ENCODE measurements around the gene PKDCC. TPM values are rescaled to one million over a fixed set of nuclear protein-coding genes. Genes with fewer than 3 reads are reported as not detected.

PKDCC gene
- polyA plus RNA-seq, 2 donors, result 3.7 to 6.2 TPM

GRCh38 chr2:42053791-42054701 lies 6.2 kb downstream of the PKDCC start:
- peak overlapping the region; percentile 40 to 82 for H3K27ac ChIP-seq (ENCODE audit: low read depth in 2 of 2, low read length in 1 of 2)
- no peaks in the 10 kb centered on the region for H3K36me3 ChIP-seq (ENCODE audit: control insufficient read depth in 2 of 2, insufficient read depth in 2 of 2, low read length in 1 of 2)
- H3K4me3 ChIP-seq (ENCODE audit: low read depth in 1 of 2, low read length in 2 of 2), result no peak overlapping the region
- WGBS, 2 donors, result 70 to 78% methylated on average over 24 of the region's 24 CpGs
- H3K27me3 ChIP-seq (ENCODE audit: control insufficient read depth in 1 of 2, insufficient read depth in 2 of 2, low read length in 2 of 2), result no peaks in the 10 kb centered on the region
- no peaks in the 10 kb centered on the region for H3K9me3 ChIP-seq (ENCODE audit: control insufficient read depth in 2 of 2, insufficient read depth in 1 of 2, low read depth in 1 of 2, low read length in 1 of 2)
- peaks cover 0 to 5% of the 10 kb centered on the region in 2 donors for H3K4me1 ChIP-seq (ENCODE audit: control insufficient read depth in 2 of 2, insufficient read depth in 2 of 2, low read length in 1 of 2)

DNA sequence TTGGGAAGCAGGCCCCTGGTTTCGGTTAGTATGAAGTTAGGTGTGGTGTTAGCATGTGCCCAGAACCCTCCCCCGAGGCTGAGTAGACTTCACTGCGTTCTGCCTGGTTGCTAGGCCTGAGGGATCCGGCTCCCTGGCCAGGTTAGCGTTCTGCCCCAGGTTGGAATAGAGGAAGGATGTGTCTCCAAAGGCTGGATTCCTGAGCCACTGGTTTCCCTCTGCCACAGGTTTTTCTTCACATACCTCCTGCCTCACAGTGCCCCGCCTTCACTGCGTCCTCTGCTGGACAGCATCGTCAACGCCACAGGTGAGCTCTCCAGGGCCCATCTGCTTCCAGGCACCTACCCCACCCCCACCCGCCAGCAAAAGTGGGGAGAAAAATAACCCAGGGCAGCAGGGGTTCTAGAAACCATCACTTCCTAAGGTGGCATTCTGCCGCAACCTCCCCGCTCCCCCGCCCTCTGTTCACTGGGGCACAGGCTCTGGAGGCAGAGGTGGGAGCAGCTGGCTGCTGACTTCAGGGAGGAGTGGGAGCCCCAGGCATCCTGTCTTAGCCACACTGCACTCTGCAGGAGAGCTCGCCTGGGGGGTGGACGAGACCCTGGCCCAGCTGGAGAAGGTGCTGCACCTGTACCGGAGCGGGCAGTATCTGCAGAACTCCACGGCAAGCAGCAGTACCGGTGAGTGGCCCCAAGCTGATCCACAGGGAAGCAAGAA lies 7.1 kb downstream of the PKDCC start:
- no peak overlapping the region for H3K4me3 ChIP-seq (ENCODE audit: low read depth in 1 of 2, low read length in 2 of 2)
- peaks cover 0 to 5% of the 10 kb centered on the region in 2 donors for H3K4me1 ChIP-seq (ENCODE audit: control insufficient read depth in 2 of 2, insufficient read depth in 2 of 2, low read length in 1 of 2)
- no peaks in the 10 kb centered on the region for H3K27me3 ChIP-seq (ENCODE audit: control insufficient read depth in 1 of 2, insufficient read depth in 2 of 2, low read length in 2 of 2)
- 82 to 83% methylated on average over 19 of the region's 19 CpGs for WGBS, 2 donors
- no peaks in the 10 kb centered on the region for H3K9me3 ChIP-seq (ENCODE audit: control insufficient read depth in 2 of 2, insufficient read depth in 1 of 2, low read depth in 1 of 2, low read length in 1 of 2)
- no peaks in the 10 kb centered on the region for H3K36me3 ChIP-seq (ENCODE audit: control insufficient read depth in 2 of 2, insufficient read depth in 2 of 2, low read length in 1 of 2)
- peak overlapping the region in 1 of 2 donors; percentile 50 for H3K27ac ChIP-seq (ENCODE audit: low read depth in 2 of 2, low read length in 1 of 2)

GRCh38 chr2:42055573-42056514 lies 8.0 kb downstream of the PKDCC start:
- H3K27ac ChIP-seq (ENCODE audit: low read depth in 2 of 2, low read length in 1 of 2), result no peak overlapping the region
- no peaks in the 10 kb centered on the region for H3K27me3 ChIP-seq (ENCODE audit: control insufficient read depth in 1 of 2, insufficient read depth in 2 of 2, low read length in 2 of 2)
- no peak overlapping the region for H3K4me3 ChIP-seq (ENCODE audit: low read depth in 1 of 2, low read length in 2 of 2)
- 66 to 68% methylated on average over 4 of the region's 4 CpGs for WGBS, 2 donors
- peaks cover 0 to 5% of the 10 kb centered on the region in 2 donors for H3K4me1 ChIP-seq (ENCODE audit: control insufficient read depth in 2 of 2, insufficient read depth in 2 of 2, low read length in 1 of 2)
- no peaks in the 10 kb centered on the region for H3K36me3 ChIP-seq (ENCODE audit: control insufficient read depth in 2 of 2, insufficient read depth in 2 of 2, low read length in 1 of 2)
- H3K9me3 ChIP-seq (ENCODE audit: control insufficient read depth in 2 of 2, insufficient read depth in 1 of 2, low read depth in 1 of 2, low read length in 1 of 2), result no peaks in the 10 kb centered on the region

DNA sequence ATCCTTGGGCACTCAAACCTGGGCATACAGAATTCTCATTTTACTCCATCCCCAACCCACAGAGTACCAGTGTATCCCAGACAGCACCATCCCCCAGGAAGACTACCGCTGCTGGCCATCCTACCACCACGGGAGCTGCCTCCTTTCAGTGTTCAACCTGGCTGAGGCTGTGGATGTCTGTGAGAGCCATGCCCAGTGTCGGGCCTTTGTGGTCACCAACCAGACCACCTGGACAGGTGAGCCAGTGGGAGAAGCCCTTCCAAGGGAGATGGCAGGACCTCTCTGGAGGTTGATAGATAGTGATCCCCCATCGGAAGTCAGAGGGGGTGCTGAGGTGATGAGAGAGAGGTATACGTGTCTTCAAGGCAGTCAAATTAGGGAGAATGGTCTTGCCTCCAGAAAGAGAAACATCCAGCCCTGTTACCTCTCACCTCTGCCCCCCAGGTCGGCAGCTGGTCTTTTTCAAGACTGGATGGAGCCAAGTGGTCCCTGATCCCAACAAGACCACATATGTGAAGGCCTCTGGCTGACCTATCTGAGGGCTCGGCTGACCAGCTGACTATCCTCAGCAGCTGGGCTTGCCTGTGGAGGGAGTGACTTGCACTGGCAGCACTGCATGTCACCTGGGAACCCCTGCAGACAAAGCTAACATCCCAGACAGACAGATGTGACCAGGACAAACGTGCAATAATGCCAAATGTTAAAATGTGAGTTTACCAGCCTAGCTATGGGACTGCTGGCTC lies 9.5 kb downstream of the PKDCC start:
- H3K27ac ChIP-seq (ENCODE audit: low read depth in 2 of 2, low read length in 1 of 2), result no peak overlapping the region
- H3K9me3 ChIP-seq (ENCODE audit: control insufficient read depth in 2 of 2, insufficient read depth in 1 of 2, low read depth in 1 of 2, low read length in 1 of 2), result no peaks in the 10 kb centered on the region
- no peaks in the 10 kb centered on the region for H3K36me3 ChIP-seq (ENCODE audit: control insufficient read depth in 2 of 2, insufficient read depth in 2 of 2, low read length in 1 of 2)
- H3K4me3 ChIP-seq (ENCODE audit: low read depth in 1 of 2, low read length in 2 of 2), result no peak overlapping the region
- peaks cover 0 to 3% of the 10 kb centered on the region in 2 donors for H3K4me1 ChIP-seq (ENCODE audit: control insufficient read depth in 2 of 2, insufficient read depth in 2 of 2, low read length in 1 of 2)
- 80 to 86% methylated on average over 8 of the region's 8 CpGs for WGBS, 2 donors
- H3K27me3 ChIP-seq (ENCODE audit: control insufficient read depth in 1 of 2, insufficient read depth in 2 of 2, low read length in 2 of 2), result no peaks in the 10 kb centered on the region

- Histone ChIP-seq H3K4me1 (ENCODE audit: control insufficient read depth in 2 of 2, insufficient read depth in 2 of 2, low read length in 1 of 2) (peaks cover 0 to 3% of the 10 kb centered on the region in 2 donors), H3K9me3 (ENCODE audit: control insufficient read depth in 2 of 2, insufficient read depth in 1 of 2, low read depth in 1 of 2, low read length in 1 of 2) (no peaks in the 10 kb centered on the region), H3K27me3 (ENCODE audit: control insufficient read depth in 1 of 2, insufficient read depth in 2 of 2, low read length in 2 of 2) (no peaks in the 10 kb centered on the region), H3K27ac (ENCODE audit: low read depth in 2 of 2, low read length in 1 of 2) (no peak overlapping the region), H3K36me3 (ENCODE audit: control insufficient read depth in 2 of 2, insufficient read depth in 2 of 2, low read length in 1 of 2) (no peaks in the 10 kb centered on the region), H3K4me3 (ENCODE audit: low read depth in 1 of 2, low read length in 2 of 2) (no peak overlapping the region)
- 69 to 72% methylated on average over 10 of the region's 10 CpGs for WGBS, 2 donors
Measured at GRCh38 chr2:42057902-42058450, 10.2 kb downstream of the PKDCC start.

DNA sequence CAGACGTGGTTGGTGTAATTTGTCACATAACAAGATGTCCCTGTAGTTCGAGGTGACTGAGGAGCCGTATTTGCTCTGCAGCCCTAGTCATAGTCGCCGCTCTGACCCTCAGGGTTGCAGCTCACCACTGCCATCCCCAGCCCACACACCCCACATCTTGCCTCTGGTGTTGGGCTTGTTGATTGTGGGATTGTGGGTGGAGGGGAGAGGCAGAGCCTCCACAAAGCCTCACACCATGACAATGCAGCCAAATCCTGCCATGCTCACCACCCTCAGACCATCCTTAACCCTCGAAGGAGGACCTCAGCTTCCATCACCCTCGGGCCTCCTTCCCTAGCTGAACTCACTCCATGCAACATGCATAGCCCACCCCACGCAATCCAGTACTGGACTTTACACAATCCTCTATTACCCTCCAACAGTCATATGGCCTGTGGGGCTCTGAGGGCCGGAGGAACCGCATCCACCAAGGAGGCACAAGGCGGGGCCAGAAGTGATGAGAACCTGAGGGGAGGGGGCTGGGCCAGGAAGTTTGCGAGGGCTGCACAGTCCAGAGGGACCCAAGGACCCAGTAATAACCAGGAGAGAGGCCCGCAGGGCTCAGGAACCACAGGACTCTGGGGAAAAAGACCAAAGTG lies 11.6 kb downstream of the PKDCC start:
- H3K27ac ChIP-seq (ENCODE audit: low read depth in 2 of 2, low read length in 1 of 2), result no peak overlapping the region

GRCh38 chr2:42060028-42060427 lies 12.2 kb downstream of the PKDCC start:
- 76 to 80% methylated on average over 8 of the region's 8 CpGs for WGBS, 2 donors
- Histone ChIP-seq H3K27ac (ENCODE audit: low read depth in 2 of 2, low read length in 1 of 2) (peak overlapping the region; percentile 0 to 24), H3K36me3 (ENCODE audit: control insufficient read depth in 2 of 2, insufficient read depth in 2 of 2, low read length in 1 of 2) (no peaks in the 10 kb centered on the region), H3K4me1 (ENCODE audit: control insufficient read depth in 2 of 2, insufficient read depth in 2 of 2, low read length in 1 of 2) (peaks cover 0 to 3% of the 10 kb centered on the region in 2 donors), H3K4me3 (ENCODE audit: low read depth in 1 of 2, low read length in 2 of 2) (no peak overlapping the region), H3K27me3 (ENCODE audit: control insufficient read depth in 1 of 2, insufficient read depth in 2 of 2, low read length in 2 of 2) (no peaks in the 10 kb centered on the region), H3K9me3 (ENCODE audit: control insufficient read depth in 2 of 2, insufficient read depth in 1 of 2, low read depth in 1 of 2, low read length in 1 of 2) (no peaks in the 10 kb centered on the region)

More for the DNA sequence above, 11.6 kb downstream of the PKDCC start:
- Histone ChIP-seq H3K4me3 (ENCODE audit: low read depth in 1 of 2, low read length in 2 of 2) (no peak overlapping the region), H3K9me3 (ENCODE audit: control insufficient read depth in 2 of 2, insufficient read depth in 1 of 2, low read depth in 1 of 2, low read length in 1 of 2) (no peaks in the 10 kb centered on the region), H3K36me3 (ENCODE audit: control insufficient read depth in 2 of 2, insufficient read depth in 2 of 2, low read length in 1 of 2) (no peaks in the 10 kb centered on the region), H3K27me3 (ENCODE audit: control insufficient read depth in 1 of 2, insufficient read depth in 2 of 2, low read length in 2 of 2) (no peaks in the 10 kb centered on the region), H3K4me1 (ENCODE audit: control insufficient read depth in 2 of 2, insufficient read depth in 2 of 2, low read length in 1 of 2) (peaks cover 0 to 3% of the 10 kb centered on the region in 2 donors)
- WGBS, 2 donors, result 86 to 89% methylated on average over 13 of the region's 13 CpGs
